ENCODE data around the gene STAC3.

GRCh38 chr12:57216014-57216911, 34.7 kb downstream of the STAC3 start, which contains the start of gene NXPH4:
- no peak for TF ChIP-seq CTCF (IDR thresholded peaks at IDR 0.05)
- TF ChIP-seq POLR2AphosphoS5 (IDR thresholded peaks at IDR 0.05; ENCODE audit: insufficient read depth in 1 of 2, low read depth in 1 of 2): no peak
- TF ChIP-seq POLR2A (IDR thresholded peaks at IDR 0.05): no peak
